H1 (cell line): ENCODE data around the gene ADCY2. TPM values are rescaled to one million over a fixed set of nuclear protein-coding genes. Genes with fewer than 3 reads are reported as not detected.

Experiments used
- CTCF ChIA-PET: fragments of 300-600 bp; sonication (Branson Sonifier 250); formaldehyde crosslinking; loops from one replicate; lab custom pipeline; 2021; ENCODE audit not compliant: partially characterized antibody; lab: Charles Lee
- POLR2A ChIA-PET: fragments of 300-600 bp; sonication (Branson Sonifier 250); formaldehyde crosslinking; loops from one replicate; lab custom pipeline; 2021; ENCODE audit warnings: inconsistent platforms; ENCODE audit not compliant: partially characterized antibody; lab: Charles Lee
- DNase-seq, 2 experiments: peaks; one replicate each; pipeline versions ENCODE4 v3.0.0 to v3.0.0-alpha.2; 2010 to 2022; ENCODE audit warnings: low spot score in 2 of 2, low read depth in 1 of 2, mixed read lengths in 1 of 2
- FAIRE-seq: peaks from 2 replicates; lab custom pipeline; 2011; peaks lifted over from hg19 to GRCh38; lab: Jason Lieb, UNC
- H2AFZ ChIP-seq: 2 replicates; pipeline ENCODE4 v1.8.1; 2012; ENCODE audit warnings: low read length, inconsistent platforms
- H2AK5ac ChIP-seq: 2 replicates; pipeline ENCODE4 v1.6.1; 2013; ENCODE audit warnings: low read depth, low read length
- H2BK120ac ChIP-seq: replicated peaks from 2 replicates; pipeline ENCODE3; 2013; ENCODE audit warnings: low read depth, low read length, inconsistent platforms
- H2BK12ac ChIP-seq: 2 replicates; pipeline ENCODE4 v1.6.1; 2013; ENCODE audit warnings: low read depth, low read length
- H2BK15ac ChIP-seq: 2 replicates; pipeline ENCODE4 v1.6.1; 2013; ENCODE audit warnings: low read length
- H2BK20ac ChIP-seq: 2 replicates; pipeline ENCODE4 v1.6.1; 2013; ENCODE audit warnings: low read length
- H2BK5ac ChIP-seq: 2 replicates; pipeline ENCODE4 v1.6.1; 2013; ENCODE audit warnings: low read depth, low read length
- H3K14ac ChIP-seq: 2 replicates; pipeline ENCODE4 v1.6.1; 2013; ENCODE audit warnings: inconsistent platforms; ENCODE audit not compliant: insufficient read length
- H3K18ac ChIP-seq: 2 replicates; pipeline ENCODE4 v1.6.1; 2013; ENCODE audit warnings: low read length; ENCODE audit errors: extremely low read depth
- H3K23ac ChIP-seq: 2 replicates; pipeline ENCODE4 v1.6.1; 2013; ENCODE audit warnings: inconsistent platforms; ENCODE audit not compliant: insufficient read length
- H3K23me2 ChIP-seq: 2 replicates; pipeline ENCODE4 v1.6.1; 2013; ENCODE audit warnings: low read depth, low read length
- H3K27ac ChIP-seq: 2 replicates; pipeline ENCODE4 v1.6.1; 2011; ENCODE audit warnings: low read depth, low read length, inconsistent platforms
- H3K27me3 ChIP-seq, 4 experiments: replicated peaks in 1 of 4; 1 replicate in 1 of 4; 2 replicates in 3 of 4; pipeline versions ENCODE4 v1.6.1 to v1.8.1; 2011 to 2013; ENCODE audit warnings: low read length in 3 of 4, mild to moderate bottlenecking in 3 of 4, inconsistent platforms in 2 of 4, mixed read lengths in 2 of 4, moderate library complexity in 1 of 4; ENCODE audit not compliant: control insufficient read depth in 3 of 4, insufficient read depth in 3 of 4; ENCODE audit errors: extremely low read depth in 1 of 4
- H3K36me3 ChIP-seq, 4 experiments: 2 replicates each; pipeline versions ENCODE4 v1.6.1 to v1.8.1; 2011 to 2013; ENCODE audit warnings: mild to moderate bottlenecking in 4 of 4, low read length in 3 of 4, moderate library complexity in 2 of 4, control low read depth in 1 of 4, inconsistent platforms in 1 of 4; ENCODE audit not compliant: insufficient read depth in 4 of 4, control insufficient read depth in 2 of 4
- H3K4ac ChIP-seq: replicated peaks from 2 replicates; pipeline ENCODE3; 2013; ENCODE audit warnings: low read length, low read depth, mixed read lengths, inconsistent platforms; ENCODE audit not compliant: insufficient read length
- H3K4me1 ChIP-seq, 4 experiments: replicated peaks in 1 of 4; 1 replicate in 1 of 4; 2 replicates in 3 of 4; pipeline versions ENCODE4 v1.6.1 to v1.8.1; 2011 to 2013; ENCODE audit warnings: low read length in 3 of 4, inconsistent platforms in 2 of 4, mixed read lengths in 1 of 4; ENCODE audit not compliant: insufficient read depth in 4 of 4, control insufficient read depth in 3 of 4
- H3K4me2 ChIP-seq, 2 experiments: 2 replicates each; pipeline versions ENCODE4 v1.6.1 to v1.8.1; 2011 to 2013; ENCODE audit warnings: low read depth in 2 of 2, low read length in 2 of 2, control low read depth in 1 of 2, inconsistent platforms in 1 of 2, mild to moderate bottlenecking in 1 of 2; ENCODE audit not compliant: insufficient read depth in 1 of 2
- H3K4me3 ChIP-seq, 4 experiments: fragments of 200-600, 300-600 bp in 1 of 4; sonication (generic), shearing (Covaris generic), sonication (Bioruptor Twin) in 1 of 4; 2 replicates each; pipeline versions ENCODE4 v1.5.1 to v1.8.1; 2011 to 2016; ENCODE audit warnings: low read length in 4 of 4, low read depth in 3 of 4, control low read depth in 2 of 4, inconsistent platforms in 2 of 4, mild to moderate bottlenecking in 2 of 4, mixed read lengths in 1 of 4, moderate library complexity in 1 of 4; ENCODE audit not compliant: insufficient read depth in 2 of 4; ENCODE audit errors: extremely low read depth in 1 of 4
- H3K56ac ChIP-seq: replicated peaks from 2 replicates; pipeline ENCODE3; 2013; ENCODE audit warnings: low read depth, mild to moderate bottlenecking, mixed read lengths, low read length, inconsistent platforms; ENCODE audit not compliant: insufficient read length
- H3K79me1 ChIP-seq: 2 replicates; pipeline ENCODE4 v1.6.1; 2013; ENCODE audit warnings: low read depth, low read length, control low read depth
- H3K79me2 ChIP-seq, 2 experiments: 2 replicates each; pipeline versions ENCODE4 v1.6.1 to v1.8.1; 2012 to 2013; ENCODE audit warnings: low read length in 2 of 2, mild to moderate bottlenecking in 2 of 2, inconsistent platforms in 1 of 2; ENCODE audit not compliant: insufficient read depth in 2 of 2, control insufficient read depth in 1 of 2
- H3K9ac ChIP-seq, 4 experiments: replicated peaks in 1 of 4; 1 replicate in 1 of 4; 2 replicates in 3 of 4; pipeline versions ENCODE4 v1.6.1 to v1.8.1; 2011 to 2013; ENCODE audit warnings: low read depth in 3 of 4, low read length in 3 of 4, control low read depth in 2 of 4, mild to moderate bottlenecking in 2 of 4, moderate library complexity in 2 of 4, inconsistent platforms in 1 of 4; ENCODE audit errors: extremely low read depth in 1 of 4
- H3K9me3 ChIP-seq, 2 experiments: 2 replicates each; pipeline versions ENCODE4 v1.6.1 to v1.8.1; 2012 to 2013; ENCODE audit warnings: mild to moderate bottlenecking in 2 of 2, moderate library complexity in 2 of 2, control low read depth in 1 of 2, inconsistent platforms in 1 of 2, low read depth in 1 of 2, low read length in 1 of 2, mixed read lengths in 1 of 2; ENCODE audit not compliant: insufficient read depth in 2 of 2
- H4K20me1 ChIP-seq, 2 experiments: replicated peaks in 1 of 2; 2 replicates each; pipeline versions ENCODE3 to v1.8.1; 2011 to 2013; ENCODE audit warnings: inconsistent platforms in 2 of 2, low read length in 2 of 2, mild to moderate bottlenecking in 1 of 2; ENCODE audit not compliant: insufficient read depth in 2 of 2, control insufficient read depth in 1 of 2
- H4K5ac ChIP-seq: 2 replicates; pipeline ENCODE4 v1.6.1; 2013; ENCODE audit warnings: low read length, low read depth, mixed read lengths, inconsistent platforms; ENCODE audit not compliant: insufficient read length
- H4K8ac ChIP-seq: 2 replicates; pipeline ENCODE4 v1.8.0; 2013; ENCODE audit warnings: mild to moderate bottlenecking, moderate library complexity, low read length, inconsistent platforms; ENCODE audit not compliant: insufficient read depth; ENCODE audit errors: extremely low read depth
- H4K91ac ChIP-seq: replicated peaks from 2 replicates; pipeline ENCODE3; 2013; ENCODE audit warnings: low read length, mixed read lengths, inconsistent platforms; ENCODE audit not compliant: insufficient read length
- ASH2L ChIP-seq: fragments of 200-600, 300-600 bp; sonication (generic); IDR thresholded peaks from one replicate; pipeline ENCODE4 v1.7.1; 2017; ENCODE audit warnings: low read length
- SP2 ChIP-seq: IDR thresholded peaks from 2 replicates; pipeline ENCODE4 v1.6.1; 2012; ENCODE audit warnings: mild to moderate bottlenecking, low read length, inconsistent platforms
- TAF1 ChIP-seq: IDR thresholded peaks from 2 replicates; pipeline ENCODE4 v1.6.1; 2011; ENCODE audit warnings: mild to moderate bottlenecking, low read depth, low read length
- TEAD4 ChIP-seq: IDR thresholded peaks from 2 replicates; pipeline ENCODE4 v1.6.1; 2012; ENCODE audit warnings: low read depth, low read length, inconsistent platforms, mixed read lengths
- YY1 ChIP-seq: IDR thresholded peaks from 2 replicates; pipeline ENCODE4 v1.6.1; 2011; ENCODE audit warnings: low read depth, mild to moderate bottlenecking, low read length
- WGBS, 2 experiments: shearing (Covaris generic) in 1 of 2; methylation state at CpG; one replicate each; pipeline versions ENCODE4 v1.1.6 to v1.1.7; 2013 to 2015; ENCODE audit warnings: low lambda C conversion rate in 2 of 2, mixed read lengths in 2 of 2, inconsistent platforms in 1 of 2, low coverage in 1 of 2, missing lambda C conversion rate in 1 of 2; ENCODE audit not compliant: insufficient replicate concordance in 2 of 2, insufficient coverage in 1 of 2, insufficient read length in 1 of 2; ENCODE audit errors: extremely low coverage in 1 of 2, missing lambda C conversion rate in 1 of 2; 5-methylcytosine and 5-hydroxymethylcytosine counted together
- polyA plus RNA-seq, 7 experiments: library from polyadenylated mRNA; depleted of rRNA in 3 of 7; stranded (reverse) in 5 of 7; unstranded in 2 of 7; fragments of >200 nt in 5 of 7; fragments of 200-250 nt in 2 of 7; gene quantifications; 1 replicate in 5 of 7; 2 replicates in 1 of 7; 4 replicates in 1 of 7; pipeline versions ENCODE4 v1.2.1 to v1.2.3, GENCODE V29; 2011 to 2013; ENCODE audit warnings: missing spikeins in 2 of 7, mixed read lengths in 2 of 7
- total RNA-seq: library from RNA; stranded (reverse); fragmentation: NEBNext Ultra II Directional; extraction: Animal tissue kit (Norgen Biotek cat#: 25700); gene quantifications from 2 replicates; pipeline ENCODE4 v1.2.1, GENCODE V29; 2021
- TF ChIP-seq, protein P1 (sequence below): IDR thresholded peaks from 2 replicates; pipeline ENCODE4 v1.6.1; 2012; ENCODE audit warnings: inconsistent platforms

Gene ADCY2
- total and polyA plus RNA-seq, 2 of the 8 experiments (the other 6 are each of a cell fraction or from before 2014, with no cell fraction given): 35.8 to 122 TPM

DNA sequence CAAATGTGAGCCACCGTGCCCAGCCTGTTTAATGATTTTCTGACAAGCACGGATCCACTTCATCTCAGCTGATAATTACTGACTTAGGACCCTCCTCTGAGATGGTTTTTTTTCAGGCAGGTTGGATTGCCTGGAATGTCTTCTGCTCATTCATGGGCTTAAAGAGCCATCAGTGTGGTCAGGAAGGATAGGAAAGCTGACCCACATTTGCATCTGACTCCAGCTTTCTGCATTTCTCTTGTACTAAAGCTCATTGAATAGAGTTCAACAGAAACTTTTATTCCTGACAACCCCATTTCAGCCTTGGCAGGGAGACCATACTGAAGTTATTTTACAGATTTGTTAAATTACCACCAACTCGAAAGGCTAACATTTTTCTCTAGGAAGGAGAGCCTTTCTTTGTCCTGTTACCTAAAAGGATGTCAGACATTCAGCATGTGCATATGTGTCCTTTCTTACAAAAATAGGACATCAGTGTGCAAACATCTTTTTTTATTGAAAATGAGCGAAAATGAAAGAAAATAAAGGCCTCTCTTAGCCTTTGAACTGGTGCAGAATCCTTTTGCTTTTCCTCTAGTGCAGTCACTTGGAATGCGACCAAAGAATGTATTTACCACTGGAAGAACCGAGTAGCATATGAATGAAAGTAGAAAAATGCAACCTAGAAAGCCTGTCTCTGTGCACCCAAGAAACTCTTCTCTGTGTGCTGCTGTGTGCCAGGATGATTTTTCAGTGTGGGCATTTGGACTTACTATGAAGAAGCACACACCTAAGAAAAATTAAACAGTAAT lies 26.6 kb downstream of the ADCY2 start:
- H2BK120ac ChIP-seq: no peak overlapping the region
- peak overlapping the region; percentile 90; the same call in 1 of the 2 replicates for H2BK5ac ChIP-seq
- no peak overlapping the region; the same call in 1 of the 2 replicates for H2BK20ac ChIP-seq
- peak overlapping the region in 1 of 4 experiments; percentile 14; a peak in 1 of 8 replicates for H3K4me3 ChIP-seq
- FAIRE-seq: peak; percentile 55
- no peak overlapping the region for H4K8ac ChIP-seq
- peaks cover 0 to 5% (median 2%) of the 10 kb centered on the region in 4 experiments; a peak in 2 of 8 replicates for H3K36me3 ChIP-seq
- H3K27me3 ChIP-seq: no peaks in the 10 kb centered on the region
- H3K9me3 ChIP-seq: no peaks in the 10 kb centered on the region
- H2BK12ac ChIP-seq: peak overlapping the region; percentile 76; the same call in 1 of the 2 replicates
- 0 out of 2 replicates have a peak overlapping the region, but pooled peaks have one; percentile 78 for H2AK5ac ChIP-seq
- POLR2A ChIA-PET: interaction anchor here (0.9 to 2.8 kb wide), 2 partner anchors 10 to 22 kb away, joined by 3 to 12 read pairs; no protein-coding TSS in a partner anchor
- H3K4me1 ChIP-seq: peaks cover 23 to 56% (median 40%) of the 10 kb centered on the region in 4 experiments
- no peaks in the 10 kb centered on the region for H4K20me1 ChIP-seq
- no peak overlapping the region for H4K91ac ChIP-seq
- no peaks in the 10 kb centered on the region for H3K23me2 ChIP-seq
- H2BK15ac ChIP-seq: no peak overlapping the region
- H3K18ac ChIP-seq: no peak overlapping the region; the same call in 1 of the 2 replicates
- peak overlapping the region; percentile 5; the same call in 1 of the 2 replicates for H3K27ac ChIP-seq
- CTCF ChIA-PET: no interaction called here
- peaks cover 4 to 74% of the 10 kb centered on the region in 2 experiments; a peak in 3 of 4 replicates for H3K79me2 ChIP-seq
- H4K5ac ChIP-seq: no peak overlapping the region
- H3K9ac ChIP-seq: no peak overlapping the region
- H3K4ac ChIP-seq: no peak overlapping the region
- no peak overlapping the region for H3K23ac ChIP-seq
- no peak overlapping the region for H2AFZ ChIP-seq
- H3K4me2 ChIP-seq: peak overlapping the region; percentile 24 to 72
- H3K14ac ChIP-seq: no peak overlapping the region
- TF ChIP-seq ASH2L (no peak), SP2 (no peak), TAF1 (no peak), TEAD4 (peak; percentile 82), YY1 (no peak)
- TF ChIP-seq, protein P1, sequence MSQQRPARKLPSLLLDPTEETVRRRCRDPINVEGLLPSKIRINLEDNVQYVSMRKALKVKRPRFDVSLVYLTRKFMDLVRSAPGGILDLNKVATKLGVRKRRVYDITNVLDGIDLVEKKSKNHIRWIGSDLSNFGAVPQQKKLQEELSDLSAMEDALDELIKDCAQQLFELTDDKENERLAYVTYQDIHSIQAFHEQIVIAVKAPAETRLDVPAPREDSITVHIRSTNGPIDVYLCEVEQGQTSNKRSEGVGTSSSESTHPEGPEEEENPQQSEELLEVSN: no peak
- WGBS, 2 experiments: 47% methylated on average over 6 of the region's 6 CpGs; no CpG with 5 or more reads in 1 of the 2 experiments
- H3K79me1 ChIP-seq: peaks cover 10% of the 10 kb centered on the region
- DNase-seq: no peak
- no peak overlapping the region for H3K56ac ChIP-seq
